K562 (cell line): ENCODE results near the gene CCDC9. TPM values are rescaled to one million over a fixed set of nuclear protein-coding genes. Genes with fewer than 3 reads are reported as not detected.

ENCODE experiments used
- CREB3 ChIP-seq: fragments of 450-650 bp; conservative IDR thresholded peaks from 2 replicates; pipeline ENCODE4 v1.6.1; 2016; ENCODE audit warnings: missing genetic modification characterization, low read depth, mild to moderate bottlenecking, missing compliant biosample characterization, moderate library complexity
- HNRNPUL1 ChIP-seq: fragments of 200-400 bp; formaldehyde crosslinking; IDR thresholded peaks from 2 replicates; pipeline ENCODE4 v1.6.1; 2017; ENCODE audit warnings: low read length
- NCOR1 ChIP-seq: fragments of 450-650 bp; IDR thresholded peaks from 2 replicates; pipeline ENCODE4 v1.6.1; 2016; ENCODE audit warnings: mild to moderate bottlenecking, moderate library complexity
- NR2C2 ChIP-seq, 2 experiments: fragments of 200-800 bp in 1 of 2; sonication (Bioruptor generic) in 1 of 2; sonication (generic) in 1 of 2; formaldehyde crosslinking in 1 of 2; IDR thresholded peaks; 2 replicates each; pipeline versions ENCODE4 v1.6.1 to v1.8.0; 2016 to 2022; ENCODE audit warnings: mild to moderate bottlenecking in 1 of 2, missing compliant biosample characterization in 1 of 2, missing genetic modification characterization in 1 of 2, missing genetic modification reagents in 1 of 2
- PBX2 ChIP-seq, 2 experiments: IDR thresholded peaks in 1 of 2; conservative IDR thresholded peaks in 1 of 2; 2 replicates each; pipeline ENCODE4 v1.6.1; 2016; ENCODE audit warnings: low read depth in 2 of 2, mild to moderate bottlenecking in 1 of 2, missing compliant biosample characterization in 1 of 2, missing genetic modification characterization in 1 of 2, moderate library complexity in 1 of 2
- POLR2AphosphoS5 ChIP-seq: IDR thresholded peaks from 2 replicates; pipeline ENCODE4 v1.6.1; 2011; ENCODE audit warnings: mild to moderate bottlenecking, low read depth, low read length, moderate library complexity; ENCODE audit not compliant: control insufficient read depth, insufficient read depth
- RBFOX2 ChIP-seq: fragments of 200-400 bp; formaldehyde crosslinking; IDR thresholded peaks from 2 replicates; pipeline ENCODE4 v1.6.1; 2017; ENCODE audit warnings: low read depth, mild to moderate bottlenecking, low read length, moderate library complexity
- SP2 ChIP-seq: IDR thresholded peaks from 2 replicates; pipeline ENCODE4 v1.6.1; 2011; ENCODE audit warnings: mild to moderate bottlenecking, low read depth, low read length, moderate library complexity; ENCODE audit not compliant: poor library complexity, severe bottlenecking; ENCODE audit errors: extremely low read depth
- ZBTB43 ChIP-seq: sonication (generic); formaldehyde crosslinking; IDR thresholded peaks from 2 replicates; pipeline ENCODE4 v1.8.0; 2023; ENCODE audit warnings: mild to moderate bottlenecking, missing genetic modification reagents
- ZNF224 ChIP-seq: sonication (generic); formaldehyde crosslinking; IDR thresholded peaks from 2 replicates; pipeline ENCODE4 v1.8.0; 2022; ENCODE audit warnings: mild to moderate bottlenecking, missing genetic modification reagents
- ZNF274 ChIP-seq: IDR thresholded peaks from 2 replicates; pipeline ENCODE4 v1.6.1; 2011; ENCODE audit warnings: low read depth, mild to moderate bottlenecking, low read length, moderate library complexity, borderline replicate concordance
- polyA plus RNA-seq, 8 experiments: library from polyadenylated mRNA; depleted of rRNA in 4 of 8; stranded (reverse) in 5 of 8; unstranded in 3 of 8; fragments of >200 nt; fragmentation: Nextera tagmentation in 2 of 8; fragmentation: Illumina TruSeq in 1 of 8; extraction: Ambion mirVana in 2 of 8; extraction: Trizol in 1 of 8; gene quantifications; 2 replicates each; pipeline versions ENCODE4 v1.2.1 to v1.2.3, GENCODE V29; 2011 to 2014; ENCODE audit warnings: inconsistent platforms in 1 of 8, missing spikeins in 1 of 8
- total RNA-seq, 7 experiments: library from RNA; depleted of rRNA in 6 of 7; stranded (reverse); fragments of >200 nt in 6 of 7; fragmentation: Illumina TruSeq in 2 of 7; extraction: Trizol in 2 of 7; gene quantifications; 2 replicates each; pipeline versions ENCODE4 v1.2.1 to v1.2.3, GENCODE V29; 2011 to 2021; ENCODE audit warnings: low replicate concordance in 1 of 7

Gene CCDC9
- total and polyA plus RNA-seq, 9 of the 15 experiments (the other 6 are each of a cell fraction or from before 2014, with no cell fraction given): 0.23 to 38.6 (median 8.4) TPM

GRCh38 chr19:47272448-47273312 is 16.4 kb downstream of the CCDC9 start (continued):
- no peak for TF ChIP-seq PBX2 (CRISPR knock-in tag; IDR thresholded peaks at IDR 0.05; ENCODE audit: low read depth)
- TF ChIP-seq PBX2 (tag; conservative IDR thresholded peaks at IDR 0.05; ENCODE audit: low read depth): no peak
- TF ChIP-seq CREB3 (tag): no peak
- no peak for TF ChIP-seq HNRNPUL1
- TF ChIP-seq ZNF274: no peak
- peak; percentile 7; the same call in 1 of the 2 replicates for TF ChIP-seq POLR2AphosphoS5
- TF ChIP-seq RBFOX2: no peak
- TF ChIP-seq SP2: no peak
- TF ChIP-seq NR2C2 (CRISPR knock-in tag; IDR thresholded peaks at IDR 0.05): no peak
- no peak for TF ChIP-seq NR2C2 (tag; IDR thresholded peaks at IDR 0.05)
- no peak for TF ChIP-seq ZBTB43 (CRISPR knock-in tag)
- TF ChIP-seq ZNF224 (CRISPR knock-in tag): no peak
- no peak for TF ChIP-seq NCOR1
